Right lobe of liver (tissue), 6 donors: ENCODE measurements around the gene MBD3L1. TPM values are rescaled to one million over a fixed set of nuclear protein-coding genes. Genes with fewer than 3 reads are reported as not detected.
A peak's percentile ranks its signal among the peaks of the same experiment; 100 is the strongest.

Source experiments
- ATAC-seq, 4 donors: fragments of 200-7000 bp; cut with Tn5 transposase; one replicate each; pipeline ENCODE4 v1.9.1; 2020; ENCODE audit warnings: mild to moderate bottlenecking in 4 of 4, moderate library complexity in 4 of 4
- DNase-seq, 3 donors: peaks; one replicate each; pipeline ENCODE4 v3.0.0-alpha.2; 2020
- H3K27ac ChIP-seq, 3 donors: fragments of 200-600 bp; one replicate each; pipeline ENCODE4 v1.8.0; 2022
- H3K27me3 ChIP-seq, 2 donors: fragments of 200-600 bp; one replicate each; pipeline ENCODE4 v1.8.0; 2022
- H3K36me3 ChIP-seq, 4 donors: fragments of 200-600 bp; sonication (generic) in 1 of 4; one replicate each; pipeline versions ENCODE4 v1.5.1 to v1.8.0; 2017 to 2022; ENCODE audit warnings: control low read depth in 1 of 4
- H3K4me1 ChIP-seq, 4 donors: fragments of 200-600 bp; sonication (generic) in 1 of 4; one replicate each; pipeline versions ENCODE4 v1.5.1 to v1.8.0; 2017 to 2022; ENCODE audit warnings: control low read depth in 1 of 4
- H3K4me3 ChIP-seq, 3 donors: fragments of 200-600 bp; one replicate each; pipeline ENCODE4 v1.8.0; 2022
- H3K9me3 ChIP-seq, 4 donors: fragments of 200-600 bp; sonication (generic) in 1 of 4; one replicate each; pipeline versions ENCODE4 v1.5.1 to v1.8.0; 2017 to 2022; ENCODE audit warnings: control low read depth in 1 of 4
- CTCF ChIP-seq, 4 donors: fragments of 200-600 bp in 3 of 4; fragments of 450-650 bp in 1 of 4; IDR thresholded peaks; one replicate each; pipeline versions ENCODE4 v1.5.1 to v1.8.0; 2016 to 2022; ENCODE audit warnings: antibody characterized with exemption in 4 of 4, mild to moderate bottlenecking in 2 of 4
- POLR2A ChIP-seq: fragments of 450-650 bp; IDR thresholded peaks from one replicate; pipeline ENCODE4 v1.6.1; 2017; ENCODE audit warnings: antibody characterized with exemption, mild to moderate bottlenecking
- WGBS: methylation state at CpG from one replicate; pipeline ENCODE4 v1.1.6; 2018; ENCODE audit warnings: low coverage, low lambda C conversion rate; ENCODE audit not compliant: insufficient coverage; ENCODE audit errors: missing lambda C conversion rate; 5-methylcytosine and 5-hydroxymethylcytosine counted together
- intact Hi-C, 2 donors: fragments of 100-400 bp; cut with DNase I; formaldehyde crosslinking; loops; one replicate each; pipeline versions ENCODE4 v1.11.2 to v1.14.1; 2022
- long read RNA-seq: library from polyadenylated mRNA; unstranded; transcript quantifications from one replicate; pipeline ENCODE4 v2.0.0, GENCODE V29; 2019
- total RNA-seq, 6 experiments: library from RNA; depleted of rRNA in 2 of 6; stranded (reverse); fragments of >200 nt in 2 of 6; fragmentation: NEBNext Ultra II Directional in 3 of 6; extraction: Animal tissue kit (Norgen Biotek cat#: 25700) in 3 of 6; gene quantifications; one replicate each; pipeline versions ENCODE4 v1.1.0 to v1.2.4, GENCODE V29; 2016 to 2023
- donor health status: DM: no; HTN: yes; CAD: no.
- donor health status: DM: no; HTN: no; CAD: no.
- donor health status: DM: no; HTN: no; CAD: no.
- donor health status: DM: no; HTN: yes; CAD: no.
- donor health status: DM: no; HTN: yes; CAD: no.

Gene MBD3L1
- not detected for total RNA-seq
- long read RNA-seq, result 0 reads

GRCh38 chr19:8832132-8833021, at the start of gene MBD3L1, which contains the start of gene ZNF558:
Gene MBD3L1, plus strand, starts transcription at chr19:8832377. Its CDS starts 10,302 bp downstream, at chr19:8842679.
Gene ZNF558, minus strand, starts transcription at chr19:8832304. Its CDS starts 9,645 bp downstream, at chr19:8822659.
- intact Hi-C loops, result no loop called here
- H3K9me3 ChIP-seq, result no peaks in the 10 kb centered on the region
- H3K4me1 ChIP-seq, result peaks cover 0 to 8% (median 0%) of the 10 kb centered on the region in 4 donors
- H3K27me3 ChIP-seq, result no peaks in the 10 kb centered on the region
- DNase-seq, result peak; percentile 96 to 99 (median 98)
- peak; percentile 92 to 94 (median 93) for ATAC-seq
- peak within 1 kb of the TSS; percentile 76 to 92 (median 84) for H3K27ac ChIP-seq
- TF ChIP-seq CTCF (IDR thresholded peaks at IDR 0.05) (peak in 3 of 4 donors; percentile 35 to 56 (median 38)), POLR2A (peak; percentile 86)
- H3K4me3 ChIP-seq, result peak within 1 kb of the TSS; percentile 81 to 99 (median 91)
- 0% methylated on average over 26 of the region's 78 CpGs for WGBS
- peaks cover 0 to 3% (median 0%) of the 10 kb centered on the region in 4 donors for H3K36me3 ChIP-seq

- Histone ChIP-seq H3K4me1 (no peaks in the 10 kb centered on the region), H3K27ac (no peak overlapping the region), H3K36me3 (no peaks in the 10 kb centered on the region), H3K4me3 (no peak overlapping the region), H3K9me3 (peaks cover 0 to 8% (median 0%) of the 10 kb centered on the region in 4 donors), H3K27me3 (no peaks in the 10 kb centered on the region)
- WGBS, result 39% methylated on average over 1 of the region's 1 CpG
- intact Hi-C loops, result no loop called here
- DNase-seq (no peak), ATAC-seq (no peak)
- TF ChIP-seq CTCF (IDR thresholded peaks at IDR 0.05) (no peak), POLR2A (no peak)
Measured at GRCh38 chr19:8794823-8795222, 37.4 kb upstream of the MBD3L1 start.

- 67% methylated on average over 1 of the region's 1 CpG for WGBS
- H3K36me3 ChIP-seq, result peaks cover 0 to 41% (median 10%) of the 10 kb centered on the region in 4 donors
- H3K27ac ChIP-seq, result no peak overlapping the region
- H3K4me1 ChIP-seq, result no peaks in the 10 kb centered on the region
- no peaks in the 10 kb centered on the region for H3K27me3 ChIP-seq
- ATAC-seq (no peak), DNase-seq (no peak)
- TF ChIP-seq CTCF (IDR thresholded peaks at IDR 0.05) (no peak), POLR2A (no peak)
- peaks cover 7 to 37% (median 28%) of the 10 kb centered on the region in 4 donors for H3K9me3 ChIP-seq
- intact Hi-C loops, result no loop called here
- H3K4me3 ChIP-seq, result no peak overlapping the region
Measured at GRCh38 chr19:8806661-8807060, 25.5 kb upstream of the MBD3L1 start.

GRCh38 chr19:8811315-8812172, 20.6 kb upstream of the MBD3L1 start:
- no peak for TF ChIP-seq CTCF (IDR thresholded peaks at IDR 0.05)
- no peak for TF ChIP-seq POLR2A
- DNase-seq (no peak), ATAC-seq (no peak)
- H3K4me1 ChIP-seq, result no peaks in the 10 kb centered on the region
- peaks cover 7 to 76% (median 50%) of the 10 kb centered on the region in 4 donors for H3K9me3 ChIP-seq
- 96% methylated on average over 8 of the region's 10 CpGs for WGBS
- intact Hi-C loops, result no loop called here
- no peak overlapping the region for H3K4me3 ChIP-seq
- peaks cover 0 to 68% (median 27%) of the 10 kb centered on the region in 4 donors for H3K36me3 ChIP-seq
- no peaks in the 10 kb centered on the region for H3K27me3 ChIP-seq
- H3K27ac ChIP-seq, result no peak overlapping the region
